Mucosa of descending colon (tissue), 3 donors: ENCODE measurements around the gene STARD9. TPM values are rescaled to one million over a fixed set of nuclear protein-coding genes. Genes with fewer than 3 reads are reported as not detected.

ENCODE experiments used
- ATAC-seq: fragments of 200-7000 bp; cut with Tn5 transposase; one replicate; pipeline ENCODE4 v1.9.1; 2020; ENCODE audit warnings: mild to moderate bottlenecking, moderate library complexity
- DNase-seq, 3 donors: peaks; one replicate each; pipeline ENCODE4 v3.0.0-alpha.2; 2020
- H3K36me3 ChIP-seq: fragments of 200-600 bp; one replicate; pipeline ENCODE4 v1.8.0; 2021; ENCODE audit warnings: low read depth, mild to moderate bottlenecking
- H3K4me1 ChIP-seq: fragments of 200-600 bp; one replicate; pipeline ENCODE4 v1.8.0; 2021; ENCODE audit warnings: low read depth, mild to moderate bottlenecking
- H3K4me3 ChIP-seq: fragments of 200-600 bp; one replicate; pipeline ENCODE4 v1.8.0; 2021; ENCODE audit warnings: mild to moderate bottlenecking
- H3K9me3 ChIP-seq: fragments of 200-600 bp; one replicate; pipeline ENCODE4 v1.8.0; 2021; ENCODE audit warnings: mild to moderate bottlenecking
- intact Hi-C, 2 donors: fragments of 100-400 bp; cut with DNase I in 1 of 2; cut with micrococcal nuclease in 1 of 2; formaldehyde crosslinking; loops; one replicate each; pipeline versions ENCODE4 v1.11.0 to v1.11.1; 2022; cut with DNase I, micrococcal nuclease
- total RNA-seq, 3 donors: library from RNA; stranded (reverse); fragmentation: NEBNext Ultra II Directional in 2 of 3; extraction: Animal tissue kit (Norgen Biotek cat#: 25700) in 2 of 3; gene quantifications; one replicate each; pipeline versions ENCODE4 v1.2.1 to v1.2.4, GENCODE V29; 2021 to 2023
- TF ChIP-seq, protein P1 (sequence below): fragments of 200-600 bp; IDR thresholded peaks from one replicate; pipeline ENCODE4 v1.8.0; 2022; ENCODE audit warnings: antibody characterized with exemption, mild to moderate bottlenecking
- donor health status: DM: no; HTN: no; CAD: no; lungs with moderate emphysema.
- donor health status: DM: no; HTN: no; CAD: no.
- donor health status: DM: no; HTN: yes; CAD: no.

STARD9 gene
- total RNA-seq, 3 donors from 2014 or later: 6.1 to 42.8 (median 8.5) TPM

DNA sequence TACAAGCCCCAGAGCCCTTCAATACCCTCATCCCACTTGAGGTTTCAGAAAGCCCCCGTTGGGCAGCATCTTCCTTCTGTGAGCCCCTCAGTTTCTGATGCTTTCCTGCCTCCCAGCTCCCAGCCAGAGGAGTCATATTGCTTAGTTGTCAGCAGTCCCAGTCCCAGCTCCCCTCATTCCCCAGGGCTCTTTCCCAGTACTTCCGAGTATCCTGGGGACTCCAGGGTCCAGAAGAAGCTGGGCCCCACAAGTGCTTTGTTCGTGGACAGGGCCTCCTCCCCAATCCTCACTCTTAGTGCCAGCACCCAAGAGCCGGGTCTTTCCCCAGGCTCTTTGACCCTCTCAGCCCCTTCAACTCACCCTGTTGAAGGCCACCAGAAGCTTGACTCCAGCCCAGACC, 117.6 kb downstream of the STARD9 start:
- DNase-seq (no peak), ATAC-seq (no peak)
- no peak overlapping the region for H3K4me3 ChIP-seq
- H3K4me1 ChIP-seq: no peaks in the 10 kb centered on the region
- no peaks in the 10 kb centered on the region for H3K9me3 ChIP-seq
- no peaks in the 10 kb centered on the region for H3K36me3 ChIP-seq
- intact Hi-C loops: no loop called here
- TF ChIP-seq, protein P1, sequence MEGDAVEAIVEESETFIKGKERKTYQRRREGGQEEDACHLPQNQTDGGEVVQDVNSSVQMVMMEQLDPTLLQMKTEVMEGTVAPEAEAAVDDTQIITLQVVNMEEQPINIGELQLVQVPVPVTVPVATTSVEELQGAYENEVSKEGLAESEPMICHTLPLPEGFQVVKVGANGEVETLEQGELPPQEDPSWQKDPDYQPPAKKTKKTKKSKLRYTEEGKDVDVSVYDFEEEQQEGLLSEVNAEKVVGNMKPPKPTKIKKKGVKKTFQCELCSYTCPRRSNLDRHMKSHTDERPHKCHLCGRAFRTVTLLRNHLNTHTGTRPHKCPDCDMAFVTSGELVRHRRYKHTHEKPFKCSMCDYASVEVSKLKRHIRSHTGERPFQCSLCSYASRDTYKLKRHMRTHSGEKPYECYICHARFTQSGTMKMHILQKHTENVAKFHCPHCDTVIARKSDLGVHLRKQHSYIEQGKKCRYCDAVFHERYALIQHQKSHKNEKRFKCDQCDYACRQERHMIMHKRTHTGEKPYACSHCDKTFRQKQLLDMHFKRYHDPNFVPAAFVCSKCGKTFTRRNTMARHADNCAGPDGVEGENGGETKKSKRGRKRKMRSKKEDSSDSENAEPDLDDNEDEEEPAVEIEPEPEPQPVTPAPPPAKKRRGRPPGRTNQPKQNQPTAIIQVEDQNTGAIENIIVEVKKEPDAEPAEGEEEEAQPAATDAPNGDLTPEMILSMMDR: no peak

DNA sequence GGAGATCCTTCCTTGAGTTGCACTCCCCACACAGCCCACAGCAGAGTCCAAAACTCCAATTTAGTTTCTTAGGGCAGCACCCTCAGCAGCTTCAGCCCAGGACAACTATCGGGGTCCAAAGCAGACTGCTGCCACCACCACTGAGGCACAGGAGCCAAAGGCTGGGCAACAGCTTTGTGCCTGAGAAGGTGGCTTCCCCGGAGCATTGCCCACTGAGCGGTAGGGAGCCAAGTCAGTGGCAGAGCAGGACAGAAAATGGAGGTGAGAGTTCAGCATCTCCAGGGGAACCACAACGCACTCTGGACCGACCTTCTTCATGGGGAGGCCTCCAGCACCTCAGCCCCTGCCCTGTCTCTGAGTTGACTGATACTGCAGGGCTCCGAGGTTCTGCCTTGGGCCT, 118.1 kb downstream of the STARD9 start:
- DNase-seq: no peak
- intact Hi-C loops: no loop called here
- ATAC-seq: no peak
- TF ChIP-seq, protein P1: no peak
- no peaks in the 10 kb centered on the region for H3K9me3 ChIP-seq
- no peaks in the 10 kb centered on the region for H3K4me1 ChIP-seq
- no peaks in the 10 kb centered on the region for H3K36me3 ChIP-seq
- H3K4me3 ChIP-seq: no peak overlapping the region

DNA sequence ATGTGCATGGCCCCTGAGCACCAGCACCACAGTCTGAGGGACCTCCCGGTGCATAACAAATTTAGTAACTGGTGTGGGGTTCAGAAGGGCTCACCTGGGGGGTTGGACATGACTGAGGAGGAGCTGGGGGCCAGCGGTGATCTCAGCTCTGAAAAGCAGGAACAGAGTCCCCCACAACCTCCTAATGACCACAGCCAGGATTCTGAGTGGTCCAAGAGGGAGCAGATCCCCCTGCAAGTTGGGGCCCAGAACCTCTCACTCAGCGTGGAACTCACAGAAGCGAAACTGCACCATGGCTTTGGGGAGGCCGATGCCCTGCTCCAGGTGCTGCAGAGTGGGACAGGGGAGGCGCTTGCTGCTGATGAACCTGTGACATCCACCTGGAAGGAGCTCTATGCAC, 118.5 kb downstream of the STARD9 start:
- DNase-seq (no peak), ATAC-seq (no peak)
- intact Hi-C loops: no loop called here
- TF ChIP-seq, protein P1: no peak
- Histone ChIP-seq H3K4me1 (no peaks in the 10 kb centered on the region), H3K9me3 (no peaks in the 10 kb centered on the region), H3K36me3 (no peaks in the 10 kb centered on the region), H3K4me3 (no peak overlapping the region)

DNA sequence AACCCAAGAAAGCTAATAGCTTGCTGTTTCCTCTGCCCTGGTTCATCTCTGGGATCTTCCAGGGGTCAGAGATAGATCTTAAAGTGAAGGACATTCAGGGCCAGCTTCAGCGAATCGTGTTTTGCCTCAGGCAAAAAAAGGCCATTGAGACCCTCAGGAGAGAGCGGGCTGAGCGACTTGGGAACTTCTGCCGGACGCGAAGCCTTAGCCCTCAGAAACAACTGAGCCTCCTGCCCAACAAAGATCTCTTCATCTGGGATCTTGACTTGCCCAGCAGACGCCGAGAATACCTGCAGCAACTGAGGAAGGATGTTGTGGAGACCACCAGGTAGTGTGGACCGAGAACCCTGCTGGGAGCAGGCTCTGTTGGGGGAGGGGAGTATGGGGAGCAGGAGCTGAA, 119.0 kb downstream of the STARD9 start:
- TF ChIP-seq, protein P1: no peak
- no peaks in the 10 kb centered on the region for H3K4me1 ChIP-seq
- intact Hi-C loops: no loop called here
- no peak overlapping the region for H3K4me3 ChIP-seq
- H3K9me3 ChIP-seq: no peaks in the 10 kb centered on the region
- H3K36me3 ChIP-seq: no peaks in the 10 kb centered on the region
- no peak for ATAC-seq
- no peak for DNase-seq

DNA sequence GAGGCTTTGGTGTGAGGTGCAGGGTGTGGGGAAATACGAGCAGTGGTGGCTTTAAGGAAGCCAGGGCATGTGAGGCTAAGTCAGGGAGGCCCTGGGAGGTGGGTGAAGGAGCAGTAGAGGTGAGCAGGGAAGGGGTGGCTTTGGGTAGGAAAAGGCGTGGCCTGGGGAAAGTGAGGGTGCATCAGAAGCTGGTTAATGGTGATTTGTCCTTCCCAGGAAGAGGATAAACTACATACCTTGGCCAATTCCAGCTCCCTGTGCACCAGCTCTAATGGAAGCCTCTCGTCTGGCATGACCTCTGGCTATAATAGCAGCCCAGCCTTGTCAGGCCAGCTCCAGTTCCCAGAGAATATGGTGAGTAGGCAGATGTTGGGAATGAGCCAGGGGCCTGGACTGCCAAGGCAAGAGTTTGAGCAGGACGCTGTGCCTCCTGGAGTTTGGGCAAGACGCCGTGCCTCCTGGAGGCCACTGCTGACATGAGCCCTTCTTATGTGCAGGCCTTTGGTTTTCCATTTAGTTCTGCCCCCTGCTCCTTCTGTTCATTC, 120.2 kb downstream of the STARD9 start:
- no peak for ATAC-seq
- intact Hi-C loops: no loop called here
- no peak for DNase-seq

More for the DNA sequence above, 120.2 kb downstream of the STARD9 start:
- no peak overlapping the region for H3K4me3 ChIP-seq
- H3K9me3 ChIP-seq: no peaks in the 10 kb centered on the region
- no peaks in the 10 kb centered on the region for H3K36me3 ChIP-seq
- no peaks in the 10 kb centered on the region for H3K4me1 ChIP-seq
- TF ChIP-seq, protein P1: no peak
